T47D (cell line): ENCODE results near the gene NDFIP2.

ENCODE experiments used
- DNase-seq, 2 experiments: peaks; one replicate each; pipeline versions ENCODE4 v3.0.0 to v3.0.0-alpha.2; 2011 to 2012; ENCODE audit warnings: low read depth in 1 of 2, low spot score in 1 of 2
- JUND ChIP-seq: IDR thresholded peaks from 2 replicates; pipeline ENCODE4 v1.6.1; 2012; ENCODE audit warnings: low read depth
- in situ Hi-C: cut with HindIII; loops from 2 replicates; pipeline ENCODE4 v1.10.0; 2016; ENCODE audit warnings: low sequenced_read_pairs, low pct_unique_long_range_greater_than_20kb

Gene NDFIP2

DNA sequence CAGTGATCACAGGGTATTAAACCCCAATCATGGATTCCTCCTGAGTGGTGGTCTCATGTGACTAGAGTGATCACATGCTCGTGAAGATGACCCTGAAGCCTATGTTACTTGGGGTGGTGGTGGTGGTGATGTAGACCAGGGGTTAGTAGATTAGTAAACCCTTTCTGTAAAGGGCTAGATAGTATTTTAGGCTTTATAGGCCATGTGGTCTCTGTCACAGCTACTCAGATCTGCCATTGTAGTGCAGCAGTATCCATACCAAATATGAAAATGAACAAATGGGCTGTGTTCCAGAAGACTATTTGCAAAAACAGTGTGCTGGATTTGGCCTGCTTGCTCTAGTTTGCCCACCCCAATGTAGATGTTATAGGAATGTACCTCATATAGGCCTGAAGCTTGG is 9.4 kb downstream of the NDFIP2 start:
- in situ Hi-C loops: no loop called here
- no peak for TF ChIP-seq JUND
- no peak for DNase-seq

DNA sequence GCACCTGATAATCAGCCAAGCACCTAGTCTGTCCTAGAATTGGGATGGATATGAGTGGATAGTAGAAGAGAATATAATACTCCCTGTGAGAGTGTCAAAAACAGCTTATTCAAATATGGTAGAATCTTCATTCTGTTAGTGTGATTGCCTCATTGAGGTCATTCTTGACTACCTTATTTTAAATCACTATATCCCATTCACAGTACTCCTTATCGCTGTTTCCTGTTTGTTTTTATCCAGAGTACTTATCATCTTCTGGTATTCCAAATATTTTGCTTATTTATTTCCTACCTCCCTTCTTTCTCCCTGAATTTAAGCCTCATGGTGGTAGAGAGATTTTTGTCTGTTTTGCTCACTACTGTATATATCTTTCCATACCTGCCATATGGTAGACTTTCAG is 9.9 kb downstream of the NDFIP2 start:
- no peak for DNase-seq
- no peak for TF ChIP-seq JUND
- in situ Hi-C loops: no loop called here

DNA sequence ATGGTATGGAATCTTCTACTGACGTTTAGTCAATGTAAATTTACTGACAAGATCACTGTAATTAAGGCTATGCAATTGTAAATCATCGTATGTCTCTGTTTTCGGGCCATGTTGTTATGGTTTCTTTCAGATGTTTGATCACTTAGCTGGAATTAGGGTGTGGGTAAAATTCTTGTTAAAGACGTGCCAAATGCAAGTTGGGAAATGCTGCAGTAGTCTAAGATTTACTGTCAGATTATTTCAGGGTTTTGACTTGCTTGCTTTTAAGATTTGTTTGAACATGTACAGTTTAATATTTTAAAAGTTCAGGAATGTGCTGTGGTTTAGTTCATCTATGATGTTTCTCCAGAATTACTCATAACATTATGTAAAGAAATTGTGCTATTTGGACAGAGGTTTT is 10.8 kb downstream of the NDFIP2 start:
- no peak for DNase-seq
- in situ Hi-C loops: no loop called here
- TF ChIP-seq JUND: no peak

DNA sequence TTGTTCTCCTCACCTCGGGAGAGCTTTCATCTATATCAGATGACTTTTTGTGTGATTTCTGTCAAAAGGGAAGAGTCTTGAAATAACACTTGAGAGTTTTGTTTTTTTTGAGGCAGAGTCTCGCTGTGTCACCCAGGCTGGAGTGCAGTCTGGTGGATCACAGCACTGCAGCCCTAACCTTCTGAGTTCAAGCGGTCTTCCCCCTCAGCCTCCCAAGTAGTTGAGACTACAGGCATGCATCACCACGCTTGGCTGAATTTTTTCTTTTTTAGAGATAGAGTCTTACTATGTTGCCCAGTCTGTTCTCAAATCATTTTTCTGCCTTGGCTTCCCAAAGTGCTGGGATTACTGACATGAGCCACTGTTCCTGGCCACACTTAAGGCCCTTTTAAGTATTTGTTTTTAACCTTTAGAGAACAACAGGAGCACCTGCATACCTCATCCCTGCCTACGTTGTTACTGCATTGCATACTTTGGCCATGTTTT is 11.4 kb downstream of the NDFIP2 start:
- no peak for TF ChIP-seq JUND
- in situ Hi-C loops: no loop called here
- DNase-seq: no peak

GRCh38 chr13:79492918-79493594 is 12.1 kb downstream of the NDFIP2 start:
- no peak for DNase-seq
- in situ Hi-C loops: no loop called here
- TF ChIP-seq JUND: no peak

DNA sequence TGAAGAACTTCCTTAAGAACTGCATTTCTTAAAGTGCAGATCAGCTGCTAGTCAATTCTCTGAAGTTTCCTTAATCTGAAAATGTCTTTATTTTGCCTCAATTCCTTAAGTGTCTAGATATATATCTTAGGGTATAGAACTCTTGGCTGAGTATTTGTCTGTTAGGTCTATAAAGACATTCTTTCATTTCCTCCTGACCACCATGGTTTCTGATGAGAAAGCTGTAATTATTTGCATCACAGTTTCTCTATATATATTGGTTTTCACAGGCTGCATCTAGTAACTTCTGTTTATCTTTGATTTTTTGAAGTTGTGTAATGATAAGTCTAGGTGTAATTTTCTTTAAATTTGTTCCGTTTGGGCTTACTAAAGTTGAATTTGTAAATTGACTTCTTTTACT is 15.2 kb downstream of the NDFIP2 start:
- DNase-seq: no peak
- no peak for TF ChIP-seq JUND
- in situ Hi-C loops: no loop called here

GRCh38 chr13:79497064-79497463 is 16.1 kb downstream of the NDFIP2 start:
- no peak for TF ChIP-seq JUND
- DNase-seq: no peak
- in situ Hi-C loops: no loop called here

GRCh38 chr13:79497852-79498251 is 16.9 kb downstream of the NDFIP2 start:
- in situ Hi-C loops: no loop called here
- TF ChIP-seq JUND: no peak
- DNase-seq: no peak

DNA sequence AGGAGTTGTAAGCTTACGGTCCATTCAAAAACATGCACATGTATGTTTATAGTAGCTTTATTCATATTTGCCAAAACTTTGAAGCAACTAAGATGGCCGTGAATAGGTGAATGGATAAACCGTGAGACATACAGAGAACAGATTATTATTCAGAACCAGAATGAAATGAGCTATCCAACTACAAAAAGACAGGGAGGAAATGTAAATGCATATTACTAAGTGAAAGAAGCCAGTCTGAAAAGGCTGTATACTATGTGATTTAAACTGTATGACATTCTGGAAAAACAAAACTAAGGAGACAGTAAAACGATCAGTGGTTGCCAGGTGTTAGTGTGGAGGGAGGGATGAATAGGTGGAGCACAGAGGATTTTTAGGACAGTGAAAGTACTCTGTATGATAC is 19.9 kb downstream of the NDFIP2 start:
- DNase-seq: no peak
- no peak for TF ChIP-seq JUND
- in situ Hi-C loops: no loop called here

- DNase-seq: no peak
- in situ Hi-C loops: no loop called here
- no peak for TF ChIP-seq JUND
These were observed 20.7 kb downstream of the NDFIP2 start for GRCh38 chr13:79501538-79502232.

DNA sequence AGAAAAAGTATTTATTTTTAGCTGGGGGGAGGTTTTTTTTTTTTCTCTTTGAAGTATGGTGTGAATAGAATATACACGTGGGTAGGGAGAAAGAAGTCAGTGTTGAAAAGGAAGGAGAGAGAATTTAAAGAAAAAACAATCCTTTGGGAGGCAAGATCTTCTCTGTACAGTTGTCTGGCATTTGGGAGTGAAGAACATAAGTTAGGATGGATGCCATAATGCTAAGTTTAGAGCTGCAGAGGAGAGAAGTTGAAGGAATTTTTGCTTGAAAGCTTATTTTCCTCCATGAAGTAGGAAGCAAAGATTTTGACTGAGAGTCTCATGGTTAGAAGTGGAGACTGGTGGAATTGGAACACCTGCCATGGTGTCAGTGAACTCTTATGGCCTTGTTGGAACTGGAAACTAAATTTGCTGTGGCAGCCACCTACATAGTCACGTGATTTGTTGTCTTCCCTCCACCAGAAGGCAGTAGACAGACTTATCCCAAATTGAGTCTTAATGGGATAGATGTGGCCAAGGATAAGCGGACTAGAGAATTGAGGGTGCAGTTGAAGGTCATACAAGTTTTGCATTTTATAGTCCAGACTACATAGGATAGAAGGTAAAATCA is 22.0 kb downstream of the NDFIP2 start:
- DNase-seq: no peak
- no peak for TF ChIP-seq JUND
- in situ Hi-C loops: no loop called here

DNA sequence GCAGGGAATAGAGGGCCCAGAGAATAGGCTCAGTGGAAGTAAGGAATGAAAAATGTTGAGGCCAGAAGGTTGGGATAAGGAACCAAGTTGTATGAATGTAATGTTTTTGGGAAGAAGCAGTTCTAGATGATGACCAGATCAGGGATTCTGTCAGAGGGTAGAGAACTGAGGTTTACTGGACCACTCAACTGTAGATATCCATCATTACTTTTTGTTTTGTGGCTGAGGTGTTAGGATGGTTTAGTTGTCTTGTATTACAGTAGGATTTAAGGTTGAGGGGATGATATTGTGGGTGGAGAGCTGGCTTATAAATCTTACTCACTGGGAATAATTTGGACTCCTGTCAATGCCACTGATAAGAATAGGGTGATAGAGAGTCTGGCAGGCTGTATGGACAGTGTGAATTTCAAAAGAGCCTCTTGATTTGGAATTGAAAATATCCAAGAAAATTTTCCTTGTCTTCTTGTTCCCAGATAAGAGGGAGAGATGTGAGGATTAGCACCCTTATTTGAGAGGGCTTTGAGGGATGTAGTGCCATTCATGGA is 22.6 kb downstream of the NDFIP2 start:
- no peak for TF ChIP-seq JUND
- in situ Hi-C loops: no loop called here
- no peak for DNase-seq
